H1 (cell line): ENCODE data around the gene TMEM163.

Source experiments
- BACH1 ChIP-seq: IDR thresholded peaks from 2 replicates; pipeline ENCODE4 v1.6.1; 2012; ENCODE audit warnings: low read length, improper control_type of control experiment
- BRCA1 ChIP-seq: IDR thresholded peaks from 2 replicates; pipeline ENCODE4 v1.6.1; 2012; ENCODE audit warnings: low read depth, low read length, improper control_type of control experiment
- RNF2 ChIP-seq: fragments of 200-900, 300-1000 bp; sonication (generic); IDR thresholded peaks from 2 replicates; pipeline ENCODE4 v1.7.1; 2016; ENCODE audit warnings: borderline replicate concordance, low read depth, mild to moderate bottlenecking, antibody characterized with exemption, low read length; ENCODE audit not compliant: poor library complexity, severe bottlenecking; ENCODE audit errors: missing control alignments
- TAF1 ChIP-seq: IDR thresholded peaks from 2 replicates; pipeline ENCODE4 v1.6.1; 2011; ENCODE audit warnings: mild to moderate bottlenecking, low read depth, low read length

- TF ChIP-seq BRCA1 (no peak), RNF2 (no peak), BACH1 (no peak), TAF1 (no peak)
Observed at GRCh38 chr2:134623796-134624195, 95.0 kb downstream of the TMEM163 start.
